T-helper 17 cell (primary cell): Measurements from ENCODE around the gene SLC39A9. TPM values are rescaled to one million over a fixed set of nuclear protein-coding genes. Genes with fewer than 3 reads are reported as not detected.

Experiments used
- ATAC-seq: fragments of 150-1000 bp; cut with Tn5 transposase; 2 replicates; pipeline ENCODE4 v1.10.0; 2021; ENCODE audit warnings: mild to moderate bottlenecking, moderate library complexity
- DNase-seq, 3 donors: peaks; one replicate each; pipeline versions ENCODE4 v3.0.0 to v3.0.0-alpha.2; 2020 to 2021
- H3K9me3 ChIP-seq: one replicate; pipeline ENCODE4 v1.7.0; 2013; ENCODE audit warnings: low read length, mild to moderate bottlenecking; ENCODE audit not compliant: control insufficient read depth, poor library complexity, severe bottlenecking
- H3K27ac Mint-ChIP-seq: one replicate; pipeline ENCODE4 v1.8.0; 2022; ENCODE audit warnings: mild to moderate bottlenecking, moderate library complexity, mixed read lengths
- H3K27me3 Mint-ChIP-seq: one replicate; pipeline ENCODE4 v1.8.0; 2022; ENCODE audit warnings: mixed read lengths
- H3K36me3 Mint-ChIP-seq: one replicate; pipeline ENCODE4 v1.8.0; 2022; ENCODE audit warnings: low read depth, mixed read lengths
- H3K4me1 Mint-ChIP-seq: one replicate; pipeline ENCODE4 v1.8.0; 2022; ENCODE audit warnings: mild to moderate bottlenecking, mixed read lengths
- H3K4me3 Mint-ChIP-seq: one replicate; pipeline ENCODE4 v1.8.0; 2022; ENCODE audit warnings: mild to moderate bottlenecking, moderate library complexity, mixed read lengths
- total RNA-seq, 4 donors: library from RNA in 2 of 4; stranded (reverse) in 2 of 4; gene quantifications; one replicate each; pipeline ENCODE4 v1.2.3 and lab custom pipeline; 2022 to 2026

SLC39A9 gene
- total RNA-seq, 2 donors from 2014 or later = 27.6 to 31.0 TPM

DNA sequence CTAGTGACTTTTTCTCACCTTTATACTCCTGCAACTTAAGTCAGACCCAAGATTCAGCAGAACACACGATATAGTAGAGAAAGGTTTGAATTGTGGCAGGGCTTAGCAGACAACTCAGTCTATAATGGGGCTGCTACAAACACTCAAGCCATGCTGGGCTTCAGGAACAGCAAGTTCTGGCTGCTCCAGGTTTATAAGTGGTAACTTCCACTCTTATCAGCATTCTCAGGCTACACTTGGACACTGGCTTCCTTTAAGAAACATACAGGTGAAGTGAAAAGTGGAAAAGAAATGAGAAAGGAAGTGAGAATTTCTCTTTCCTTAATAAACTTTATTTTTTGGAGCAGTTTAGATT, 107.7 kb downstream of the SLC39A9 start:
- Mint-ChIP-seq H3K4me1 (peaks cover 3% of the 10 kb centered on the region), H3K36me3 (no peaks in the 10 kb centered on the region), H3K27me3 (peaks cover 5% of the 10 kb centered on the region), H3K4me3 (no peak overlapping the region), H3K27ac (no peak overlapping the region)
- no peaks in the 10 kb centered on the region for H3K9me3 ChIP-seq
- no peak for ATAC-seq
- no peak for DNase-seq

Other genes starting within 250 kb of the SLC39A9 start
- 10 to 100 TPM; 55.0 to 61.6 TPM for gene DCAF5, start 245.6 kb upstream of the SLC39A9 start, total RNA-seq
- gene EXD2, start 207.2 kb upstream of the SLC39A9 start, total RNA-seq = 1 to 10 TPM; 4.6 to 5.1 TPM
- under 1 TPM; 0.05 TPM for gene GALNT16, start 138.5 kb upstream of the SLC39A9 start, total RNA-seq
- 100 to 1,000 TPM; 102 to 118 TPM for gene ERH, start 393 bp upstream of the SLC39A9 start, total RNA-seq
- under 1 TPM; 0.70 to 0.99 TPM for gene PLEKHD1, start 86.0 kb downstream of the SLC39A9 start, total RNA-seq
- not detected for gene CCDC177, start 176.2 kb downstream of the SLC39A9 start, total RNA-seq
- gene SUSD6, start 212.9 kb downstream of the SLC39A9 start, total RNA-seq = 100 to 1,000 TPM in 1 of 2 donors, 10 to 100 TPM in 1; 94.7 to 101 TPM